GM21825 (cell line): ENCODE results near the gene MED15.
"Not testable (repeated sequence)": the region's sequence is repeated elsewhere in the genome, so short reads cannot be mapped to it uniquely, and the experiment has no call there.

ENCODE experiments used
- ATAC-seq: cut with Tn5 transposase; IDR thresholded peaks from one replicate; pipeline ENCODE4 v1.9.1; 2021; ENCODE audit warnings: mild to moderate bottlenecking, moderate library complexity; ENCODE audit not compliant: unreplicated experiment

The MED15 gene

DNA sequence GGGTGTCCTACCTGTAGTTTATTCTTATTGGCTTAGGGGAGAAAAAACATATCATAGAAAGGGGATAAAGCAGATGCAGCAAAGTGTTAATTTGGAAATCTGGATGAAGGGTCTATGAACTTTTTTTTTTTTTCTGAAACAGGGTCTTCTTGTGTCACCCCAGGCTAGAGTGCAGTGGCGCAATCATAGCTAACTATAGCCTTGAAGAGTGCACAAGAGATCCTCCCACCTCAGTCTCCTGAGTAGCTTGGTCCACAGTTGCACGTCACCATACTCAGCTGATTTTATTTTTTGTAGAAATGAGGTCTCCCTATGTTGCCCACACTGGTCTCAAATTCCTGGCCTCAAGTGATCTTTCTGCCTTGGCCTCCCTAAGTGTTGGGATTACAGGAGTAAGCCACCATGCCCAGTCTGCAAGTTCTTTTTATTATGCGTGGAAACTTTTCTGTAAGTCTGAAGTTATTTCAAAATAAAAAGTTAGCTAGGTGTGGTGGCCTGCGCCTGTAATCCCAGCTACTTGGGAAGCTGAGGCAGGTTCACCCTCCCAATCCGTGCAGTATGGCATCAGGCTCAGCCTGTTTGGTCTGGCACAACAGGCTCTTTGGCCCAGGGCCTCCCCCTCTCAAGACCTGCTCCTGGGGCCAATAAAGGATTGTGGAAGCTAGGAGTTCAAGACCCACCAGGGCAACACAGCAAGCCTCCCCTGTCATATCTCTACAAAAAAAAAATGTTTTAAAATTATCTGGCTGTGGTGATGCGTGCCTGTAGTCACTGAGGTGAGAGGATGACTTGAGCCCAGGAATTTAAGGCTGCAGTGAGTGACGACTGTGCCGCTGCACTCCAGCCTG is 111.9 kb downstream of the MED15 start:
- ATAC-seq: no peak

DNA sequence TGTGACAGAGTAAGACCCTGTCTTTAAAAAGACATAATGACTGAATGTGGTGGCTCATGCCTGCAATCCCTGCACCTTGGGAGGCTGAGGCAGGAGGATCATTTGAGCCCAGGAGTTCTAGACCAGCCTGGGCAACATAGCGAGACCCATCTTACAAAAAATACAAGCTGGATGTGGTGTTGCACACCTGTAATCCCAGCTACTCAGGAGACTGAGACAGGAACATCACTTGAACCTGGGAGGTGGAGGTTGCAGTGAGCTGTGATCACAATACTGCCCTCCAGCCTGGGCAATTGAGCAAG is 112.4 kb downstream of the MED15 start:
- ATAC-seq: not testable (repeated sequence)

DNA sequence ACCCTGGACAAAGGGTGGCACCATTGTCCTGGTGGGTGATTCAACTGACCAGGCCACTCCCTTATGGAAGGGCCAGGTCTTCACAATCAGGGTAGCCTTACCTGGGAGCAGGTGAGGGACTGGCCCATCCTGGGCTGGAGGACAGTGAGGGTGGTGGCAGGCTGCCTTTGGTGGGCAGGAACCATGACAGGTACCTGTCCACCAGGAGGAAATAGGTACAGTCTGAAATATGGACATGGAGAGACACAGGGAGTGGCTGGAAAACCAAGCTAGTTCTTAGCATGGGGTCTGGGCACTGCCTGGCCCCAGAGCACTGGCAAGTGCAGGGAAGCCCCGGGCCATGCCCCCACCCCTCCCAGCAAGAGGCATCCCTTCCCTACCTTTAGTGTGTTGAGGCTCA is 113.8 kb downstream of the MED15 start:
- ATAC-seq: no peak

DNA sequence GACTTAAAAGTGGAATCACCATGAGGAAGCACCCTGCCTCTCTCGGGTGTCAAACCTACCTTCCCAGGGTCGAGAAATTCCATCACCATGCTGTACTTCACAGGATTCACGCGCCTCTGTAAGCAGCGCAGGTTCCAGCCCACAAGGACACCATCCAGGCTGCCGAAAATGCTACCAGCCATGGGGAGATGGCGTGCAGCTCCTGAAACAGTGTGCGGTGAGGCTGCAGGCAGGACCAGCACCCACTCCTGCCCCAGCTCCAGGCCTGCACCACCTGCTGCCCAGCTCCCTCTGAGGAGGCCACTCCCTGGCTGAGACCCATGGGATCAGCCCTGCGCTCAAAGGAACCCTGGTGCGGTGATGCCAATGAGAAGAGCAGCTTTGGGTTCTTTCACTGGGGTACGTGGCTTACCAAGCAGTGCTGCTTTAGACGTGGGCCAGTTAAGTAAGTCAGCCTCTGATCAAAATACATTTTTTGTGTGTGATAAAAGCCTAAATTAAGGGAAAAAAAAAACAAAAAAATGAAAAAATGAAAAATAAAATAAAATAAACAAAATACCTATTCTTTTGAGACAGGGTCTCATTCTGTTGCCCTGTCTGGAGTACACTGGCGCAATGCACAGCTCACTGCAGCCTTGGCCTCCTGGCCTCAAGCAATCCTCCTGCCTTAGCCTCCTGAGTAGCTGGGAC is 115.4 kb downstream of the MED15 start:
- ATAC-seq: no peak

DNA sequence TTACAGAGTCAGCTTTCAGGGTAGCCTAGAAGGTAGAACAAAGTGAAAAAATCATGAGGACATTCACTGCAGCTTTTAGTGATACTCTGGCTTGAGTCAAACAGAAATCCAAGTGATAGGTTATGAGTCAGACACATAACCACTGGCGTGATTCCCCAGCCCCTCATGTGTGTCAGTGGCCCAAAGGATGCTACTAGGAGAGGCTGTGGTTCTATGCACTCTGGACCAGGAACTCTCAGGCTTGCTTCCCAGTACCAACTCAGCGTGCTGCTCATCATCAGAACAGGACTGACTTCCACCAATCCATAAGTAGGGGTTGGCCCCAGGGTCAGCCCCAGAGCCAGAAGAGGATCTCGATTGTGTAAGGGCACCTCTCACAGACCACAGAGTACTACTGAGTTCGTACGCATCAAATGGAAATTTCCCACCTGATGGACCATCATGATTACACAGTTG is 116.8 kb downstream of the MED15 start:
- ATAC-seq: peak; percentile 62

DNA sequence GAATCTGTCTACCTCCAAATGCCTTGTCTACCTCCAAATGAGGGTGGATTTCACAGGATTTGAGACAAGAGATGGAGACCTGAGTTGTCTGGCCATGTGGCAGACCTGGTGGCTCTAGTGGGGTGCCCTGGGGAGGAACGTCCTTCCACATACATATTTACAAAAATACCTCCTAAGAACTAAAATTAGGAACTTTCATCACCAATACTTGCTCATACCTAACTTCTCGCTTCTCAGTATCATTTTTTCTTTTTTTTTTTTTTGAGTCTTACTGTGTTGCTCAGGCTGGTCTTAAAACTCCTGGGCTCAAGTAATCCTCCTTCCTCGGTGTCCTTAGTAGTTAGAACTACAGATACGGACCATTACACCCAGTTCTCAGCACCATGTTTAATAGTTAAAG is 117.9 kb downstream of the MED15 start:
- ATAC-seq: no peak

DNA sequence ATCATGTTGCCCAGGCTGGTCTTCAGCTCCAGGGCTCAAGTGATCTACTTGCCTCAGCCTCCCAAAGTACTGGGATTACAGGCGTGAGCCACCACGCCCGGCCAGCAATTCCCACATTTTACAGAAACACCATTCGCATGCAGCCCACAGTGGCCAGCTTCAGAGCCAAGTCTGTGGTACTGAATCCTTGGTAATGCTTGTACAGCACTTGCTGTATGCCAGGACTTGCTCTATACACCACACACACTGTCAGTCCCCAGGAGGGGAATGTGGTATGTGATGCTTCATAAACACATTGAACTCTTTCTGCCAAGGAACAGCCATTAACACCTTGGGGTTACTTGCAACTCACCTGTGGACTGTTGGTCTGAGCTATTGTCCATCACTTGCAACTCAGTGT is 119.4 kb downstream of the MED15 start:
- no peak for ATAC-seq

DNA sequence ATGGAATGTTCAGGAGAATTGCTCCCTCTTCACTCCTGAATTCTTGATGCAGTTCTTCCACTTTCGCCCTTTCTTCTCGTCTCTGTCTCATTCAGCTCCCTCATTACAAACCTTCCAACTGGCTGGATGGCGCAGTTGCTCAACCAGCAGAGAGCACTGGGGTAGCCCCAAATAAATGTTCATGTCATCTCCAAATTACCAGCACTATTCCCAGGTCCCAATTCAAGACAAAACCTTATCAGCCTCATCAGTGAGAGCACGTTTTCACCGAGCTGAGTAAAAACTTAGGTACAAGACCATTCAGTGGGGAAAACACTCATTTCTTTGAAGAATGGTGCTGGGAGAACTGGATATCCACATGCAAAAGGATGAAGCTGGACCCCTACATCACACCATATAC is 120.0 kb downstream of the MED15 start:
- ATAC-seq: no peak

DNA sequence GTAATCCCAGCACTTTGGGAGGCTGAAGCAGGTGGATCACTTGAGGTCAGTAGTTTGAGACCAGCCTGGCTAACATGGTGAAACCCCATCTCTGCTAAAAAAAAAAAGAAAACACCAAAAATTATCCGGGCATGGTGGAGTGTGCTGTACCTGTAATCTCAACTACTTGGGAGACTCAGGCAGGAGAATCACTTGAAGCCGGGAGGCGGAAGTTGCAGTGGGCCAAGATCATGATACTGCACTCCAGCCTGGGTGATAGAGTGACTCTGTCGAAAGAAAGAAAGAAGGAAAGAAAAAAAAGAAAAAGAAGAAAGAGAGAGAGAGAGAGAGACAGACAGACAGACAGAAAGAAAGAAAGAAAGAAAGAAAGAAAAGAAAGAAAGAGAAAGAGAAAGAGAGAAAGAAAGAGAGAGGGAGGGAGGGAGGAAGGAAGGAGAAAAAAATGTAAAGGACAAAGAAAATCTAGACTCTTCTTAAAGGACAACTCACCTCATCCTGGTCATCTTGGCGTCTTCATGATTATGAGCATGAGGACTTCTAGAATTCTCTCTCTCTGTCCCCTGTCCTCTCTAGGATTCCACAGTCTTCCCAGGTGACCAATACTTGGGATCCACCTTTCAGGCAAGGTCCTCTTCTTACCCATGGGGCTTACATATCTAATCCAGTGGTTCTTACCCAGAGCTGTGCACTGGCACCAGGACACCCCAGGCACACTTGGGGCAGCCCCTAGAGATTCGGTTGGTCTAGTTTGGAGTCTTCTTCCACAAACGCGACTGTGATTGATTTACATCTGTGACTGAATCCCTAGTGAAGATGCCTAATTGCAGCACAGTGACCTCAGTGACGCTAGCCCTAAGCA is 120.9 kb downstream of the MED15 start:
- ATAC-seq: no peak

DNA sequence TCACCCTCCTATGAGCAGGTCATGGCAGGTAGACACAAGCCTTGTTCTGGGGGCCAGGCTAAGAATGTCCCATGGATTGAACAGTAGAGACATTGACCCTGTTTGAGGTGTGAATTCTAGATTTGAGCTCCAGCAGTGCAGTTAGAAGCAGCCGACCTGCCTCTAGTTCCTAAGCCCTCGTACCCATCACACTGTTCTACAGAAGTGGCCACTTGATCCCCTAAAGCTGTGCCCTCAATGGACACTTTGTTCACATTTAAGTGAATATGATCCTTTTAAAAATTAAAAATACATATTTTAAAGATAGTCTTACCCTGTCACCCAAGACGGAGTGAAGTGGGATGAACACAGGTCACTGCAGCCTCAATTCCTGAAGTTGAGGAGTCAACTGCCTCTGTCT is 122.0 kb downstream of the MED15 start:
- ATAC-seq: no peak

DNA sequence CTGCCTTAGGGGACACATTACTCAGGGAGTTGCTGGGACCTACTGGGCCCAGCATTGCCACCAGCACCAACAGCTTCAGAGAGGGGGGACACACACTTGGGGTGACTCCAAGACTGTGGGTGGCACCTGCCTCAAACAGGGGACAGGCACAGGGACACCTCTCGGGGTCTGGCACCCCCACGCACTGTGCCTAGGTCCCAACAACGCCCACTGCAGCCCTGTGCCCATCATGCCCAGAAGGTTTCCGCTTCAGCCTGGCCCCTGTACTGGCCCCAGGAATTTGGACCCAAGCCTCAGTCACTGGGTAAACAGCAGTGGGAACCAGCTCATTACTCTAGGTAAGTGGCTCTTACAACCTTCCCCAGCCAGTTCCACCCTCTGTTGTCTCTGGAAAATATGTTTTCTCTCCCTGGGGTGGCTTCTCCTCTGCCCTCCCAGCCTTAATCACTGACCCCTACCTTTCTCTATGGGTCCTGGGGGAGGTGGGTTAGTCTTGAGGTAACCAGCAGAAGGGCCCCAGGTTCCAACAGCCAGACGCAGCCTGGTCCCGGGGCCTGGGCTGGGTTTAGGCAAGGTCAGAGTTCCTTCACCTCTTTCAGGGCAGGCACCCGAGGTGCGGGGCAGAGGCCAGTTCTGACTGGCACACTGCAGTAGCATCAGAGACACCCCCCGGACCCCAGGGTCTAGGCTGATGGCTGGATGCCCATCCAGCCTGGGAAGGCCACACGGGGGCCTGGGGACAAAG is 123.6 kb downstream of the MED15 start:
- no peak for ATAC-seq

DNA sequence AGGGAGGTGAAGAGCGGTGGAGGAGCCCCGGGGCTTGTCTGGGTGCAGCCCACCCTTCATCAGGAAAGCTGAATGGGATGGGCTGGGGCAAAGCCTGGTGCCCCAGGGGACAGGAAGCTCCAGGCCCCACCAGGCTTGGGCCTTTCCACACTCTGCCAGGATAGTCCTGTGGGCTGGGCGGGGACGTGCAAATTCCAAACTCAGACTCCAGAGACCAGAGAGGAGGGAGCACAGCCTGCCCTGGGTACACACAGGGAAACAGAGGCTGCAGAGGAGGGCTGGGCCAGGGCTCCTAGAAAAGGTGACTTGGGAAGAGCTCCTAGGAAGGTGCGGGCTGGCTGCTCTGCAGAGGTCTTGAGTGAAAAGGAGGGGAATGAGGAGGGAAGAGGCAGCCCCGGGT is 124.7 kb downstream of the MED15 start:
- no peak for ATAC-seq

DNA sequence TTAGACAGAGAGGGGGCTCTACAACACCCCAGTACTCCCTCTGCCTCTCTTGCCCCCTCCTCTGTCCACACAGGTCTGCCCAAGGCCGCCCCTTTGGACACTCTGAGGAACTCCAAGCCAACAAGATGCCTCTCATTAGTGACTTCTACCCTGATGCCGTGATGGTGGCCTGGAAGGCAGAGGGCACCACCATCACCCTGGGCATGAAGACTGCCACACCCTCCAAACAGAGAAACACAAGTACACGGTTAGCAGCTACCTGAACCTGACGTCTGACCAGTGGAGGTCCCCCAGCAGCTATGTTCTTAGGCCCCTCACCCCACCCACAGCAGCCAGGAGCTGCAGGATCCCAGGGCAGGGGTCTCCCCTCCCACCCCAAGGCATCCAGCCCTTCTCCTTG is 125.1 kb downstream of the MED15 start:
- no peak for ATAC-seq

DNA sequence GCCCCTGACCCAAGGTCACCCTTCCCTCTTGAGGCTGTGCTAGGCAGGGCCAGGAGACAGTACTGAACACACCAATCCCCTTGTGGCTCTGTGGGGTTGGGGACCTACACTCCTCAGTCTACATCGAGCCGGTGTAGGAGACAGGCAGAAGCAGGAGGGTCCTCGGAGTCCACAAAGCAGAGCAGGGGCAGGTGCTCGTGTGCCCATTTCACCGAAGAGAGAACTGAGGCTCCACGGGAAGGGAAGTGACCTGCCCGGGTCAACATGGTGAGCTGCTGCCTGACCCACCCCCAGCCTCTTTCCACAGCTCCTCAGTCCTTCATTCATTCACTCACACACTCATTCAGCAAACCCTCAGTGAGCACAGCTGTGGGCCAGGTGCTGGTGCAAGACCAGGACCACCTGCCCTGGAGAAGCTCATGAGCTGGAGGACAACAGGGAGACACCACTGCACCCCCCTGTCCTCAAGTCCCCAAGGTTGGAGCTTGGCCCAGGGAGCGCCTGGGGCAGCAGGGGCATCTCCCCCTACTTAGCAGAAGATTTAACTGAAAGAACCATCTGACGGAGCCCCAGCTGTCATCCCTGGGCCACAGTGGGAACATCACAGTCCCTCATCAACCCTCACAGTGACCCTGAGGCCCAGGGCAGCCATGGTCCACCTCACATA is 127.3 kb downstream of the MED15 start:
- no peak for ATAC-seq

DNA sequence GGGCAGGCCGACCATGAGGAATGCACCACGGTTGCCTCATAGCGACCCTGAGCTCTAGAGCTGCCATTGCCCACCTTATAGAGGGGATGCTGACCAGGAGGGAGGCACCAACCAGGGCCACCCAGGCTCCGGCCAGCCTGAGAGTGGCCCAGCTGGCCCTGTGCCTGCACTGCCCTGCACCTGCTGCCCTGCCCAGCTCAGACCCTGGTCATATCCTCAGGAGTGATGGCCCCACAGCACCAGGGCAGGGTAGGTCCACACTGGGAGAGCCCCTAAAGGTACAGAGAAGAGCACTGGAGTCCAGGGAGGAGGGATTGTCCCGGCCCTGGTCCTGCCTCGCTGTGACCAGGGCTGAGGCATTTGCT is 127.8 kb downstream of the MED15 start:
- ATAC-seq: no peak

DNA sequence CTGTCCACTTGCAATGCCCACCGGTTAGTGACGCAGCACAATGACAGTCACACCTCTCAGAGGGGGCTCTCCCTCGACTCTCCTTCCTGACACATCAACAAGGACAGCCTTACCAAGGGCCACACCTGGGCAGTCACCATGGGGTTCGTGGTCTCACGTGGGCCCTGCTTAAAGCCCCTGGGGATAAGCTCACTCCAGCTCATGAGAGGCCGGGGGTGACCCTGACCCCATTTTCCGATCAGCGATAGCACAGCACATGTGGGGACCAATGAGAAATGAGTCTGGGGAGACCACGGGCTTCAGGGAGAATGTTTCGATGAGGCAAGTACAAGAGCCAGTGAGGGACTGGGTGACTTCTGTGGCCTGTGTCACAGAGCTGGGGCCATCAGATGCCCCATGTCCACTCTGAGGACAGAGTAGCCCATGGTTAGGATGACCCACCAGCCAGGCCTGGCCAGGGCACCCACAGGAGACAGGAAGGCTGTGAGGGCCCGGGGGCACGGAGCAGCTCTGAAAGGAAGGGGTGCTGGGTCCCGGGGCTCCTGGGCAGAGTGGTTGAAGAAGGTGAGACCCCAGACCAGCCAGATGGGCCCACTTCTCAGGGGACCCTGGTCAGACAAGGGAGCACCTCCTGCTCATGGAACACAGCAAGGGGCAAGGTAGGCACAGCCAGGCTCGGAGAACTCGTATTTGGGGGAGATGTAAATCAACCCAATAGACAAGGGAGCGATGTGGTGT is 128.8 kb downstream of the MED15 start:
- no peak for ATAC-seq

DNA sequence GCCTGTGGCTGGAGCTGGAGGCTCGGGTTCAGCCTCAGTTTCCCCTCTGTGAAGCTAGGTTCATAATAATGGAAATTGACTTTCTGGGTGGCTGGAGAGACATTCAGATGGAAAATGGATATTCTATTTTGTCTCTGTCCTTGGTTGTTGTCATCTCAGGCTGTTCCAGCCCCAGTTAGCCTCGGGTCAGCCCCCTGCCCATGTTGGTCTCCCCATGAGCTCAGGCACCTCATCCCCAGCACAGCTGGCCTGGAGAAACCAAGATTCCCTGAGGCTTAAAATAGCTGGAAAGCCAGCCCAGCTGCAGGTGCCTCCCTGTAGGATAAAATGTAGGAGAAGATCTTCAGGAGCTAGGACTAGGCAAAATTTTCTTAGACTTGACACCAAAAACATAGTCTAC is 129.5 kb downstream of the MED15 start:
- no peak for ATAC-seq
